Measurements from ENCODE around the gene RXRA.

DNA sequence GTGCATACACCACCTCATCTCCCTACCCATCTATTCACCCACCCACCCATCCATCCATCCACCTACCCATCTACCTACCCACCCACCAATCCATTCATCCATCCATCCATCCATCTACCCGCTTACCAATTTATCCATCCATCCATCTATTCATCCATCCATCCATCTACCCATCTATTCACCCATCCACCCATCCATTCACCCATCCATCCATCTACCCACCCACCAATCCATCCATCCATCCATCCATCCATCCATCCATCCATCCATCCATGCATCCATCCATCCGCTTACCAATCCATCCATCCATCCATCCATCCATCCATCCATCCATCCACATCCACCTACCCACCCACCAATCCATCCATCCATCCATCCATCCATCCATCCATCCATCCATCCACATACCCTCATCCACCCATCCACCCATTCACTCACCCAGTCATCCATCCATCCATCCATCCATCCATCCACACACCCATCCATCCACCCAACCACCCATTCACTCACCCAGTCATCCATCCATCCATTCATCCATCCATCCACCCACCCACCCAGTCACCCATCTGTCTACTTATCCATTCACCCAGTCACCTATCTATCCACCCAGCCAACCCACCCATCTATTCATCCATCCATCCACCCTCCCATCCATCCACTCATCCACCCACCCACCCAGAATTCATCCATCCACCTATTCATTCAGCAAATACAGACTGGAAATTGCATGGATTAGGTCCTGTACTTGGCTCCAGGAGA is 125.6 kb downstream of the RXRA start:
- TF ChIP-seq, protein P1, sequence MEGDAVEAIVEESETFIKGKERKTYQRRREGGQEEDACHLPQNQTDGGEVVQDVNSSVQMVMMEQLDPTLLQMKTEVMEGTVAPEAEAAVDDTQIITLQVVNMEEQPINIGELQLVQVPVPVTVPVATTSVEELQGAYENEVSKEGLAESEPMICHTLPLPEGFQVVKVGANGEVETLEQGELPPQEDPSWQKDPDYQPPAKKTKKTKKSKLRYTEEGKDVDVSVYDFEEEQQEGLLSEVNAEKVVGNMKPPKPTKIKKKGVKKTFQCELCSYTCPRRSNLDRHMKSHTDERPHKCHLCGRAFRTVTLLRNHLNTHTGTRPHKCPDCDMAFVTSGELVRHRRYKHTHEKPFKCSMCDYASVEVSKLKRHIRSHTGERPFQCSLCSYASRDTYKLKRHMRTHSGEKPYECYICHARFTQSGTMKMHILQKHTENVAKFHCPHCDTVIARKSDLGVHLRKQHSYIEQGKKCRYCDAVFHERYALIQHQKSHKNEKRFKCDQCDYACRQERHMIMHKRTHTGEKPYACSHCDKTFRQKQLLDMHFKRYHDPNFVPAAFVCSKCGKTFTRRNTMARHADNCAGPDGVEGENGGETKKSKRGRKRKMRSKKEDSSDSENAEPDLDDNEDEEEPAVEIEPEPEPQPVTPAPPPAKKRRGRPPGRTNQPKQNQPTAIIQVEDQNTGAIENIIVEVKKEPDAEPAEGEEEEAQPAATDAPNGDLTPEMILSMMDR (IDR thresholded peaks at IDR 0.05), result no peak
- TF ChIP-seq EZH2 (IDR thresholded peaks at IDR 0.05; ENCODE audit: borderline replicate concordance, insufficient read depth, low read depth, low read length, poor library complexity, severe bottlenecking), result no peak
